Cerebellar nuclear complex (tissue), 1 donor: Measurements from ENCODE around the gene SASH1.

ENCODE experiments used
- DNase-seq, 2 experiments: peaks; one replicate each; lab custom pipeline; 2025; lab: John Stamatoyannopoulos, UW

The SASH1 gene

GRCh38 chr6:148548749-148549140 is 206.1 kb downstream of the SASH1 start:
- DNase-seq: no peak

DNA sequence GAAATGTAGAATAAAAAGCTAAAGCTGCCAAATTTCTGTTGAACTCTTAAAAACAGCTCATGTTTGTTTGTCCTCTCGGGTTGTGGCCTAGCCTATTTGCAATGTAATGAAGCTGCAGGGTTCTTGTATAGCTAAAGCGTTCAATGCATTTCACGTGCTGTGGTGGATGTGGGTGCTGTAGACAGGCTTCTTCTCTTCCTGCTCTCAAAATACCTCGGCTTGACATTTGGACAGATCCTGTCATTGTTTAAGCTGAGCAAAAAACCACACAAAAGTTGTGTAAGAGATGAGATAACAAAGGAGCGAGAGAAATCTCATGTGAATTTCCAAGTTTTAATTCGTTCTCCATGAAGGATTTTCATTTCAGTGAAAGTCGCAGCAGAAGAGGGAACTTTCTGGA is 207.9 kb downstream of the SASH1 start:
- no peak for DNase-seq

DNA sequence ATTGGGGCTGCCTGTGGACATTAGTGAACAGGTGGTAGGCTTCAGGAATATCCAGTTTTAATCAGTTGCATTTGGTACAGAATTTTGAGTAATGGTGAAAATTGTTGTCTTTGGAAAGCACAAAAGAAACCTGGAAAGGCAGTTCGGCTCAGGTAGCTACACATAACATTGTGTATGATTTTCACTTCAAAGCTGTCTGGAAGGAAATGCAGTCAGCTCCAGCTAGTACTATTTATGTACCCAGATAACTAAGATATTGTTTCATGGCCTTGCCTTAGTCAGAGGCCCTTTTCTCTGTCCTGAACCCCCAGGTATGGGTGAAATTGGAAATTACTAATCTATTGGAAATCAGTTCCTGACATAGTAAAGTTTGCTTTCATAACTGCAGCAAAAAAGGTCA is 208.6 kb downstream of the SASH1 start:
- no peak for DNase-seq

GRCh38 chr6:148556410-148556809 is 213.8 kb downstream of the SASH1 start:
- no peak for DNase-seq

- DNase-seq: no peak
Measured at GRCh38 chr6:148557796-148558321, 215.2 kb downstream of the SASH1 start.

DNA sequence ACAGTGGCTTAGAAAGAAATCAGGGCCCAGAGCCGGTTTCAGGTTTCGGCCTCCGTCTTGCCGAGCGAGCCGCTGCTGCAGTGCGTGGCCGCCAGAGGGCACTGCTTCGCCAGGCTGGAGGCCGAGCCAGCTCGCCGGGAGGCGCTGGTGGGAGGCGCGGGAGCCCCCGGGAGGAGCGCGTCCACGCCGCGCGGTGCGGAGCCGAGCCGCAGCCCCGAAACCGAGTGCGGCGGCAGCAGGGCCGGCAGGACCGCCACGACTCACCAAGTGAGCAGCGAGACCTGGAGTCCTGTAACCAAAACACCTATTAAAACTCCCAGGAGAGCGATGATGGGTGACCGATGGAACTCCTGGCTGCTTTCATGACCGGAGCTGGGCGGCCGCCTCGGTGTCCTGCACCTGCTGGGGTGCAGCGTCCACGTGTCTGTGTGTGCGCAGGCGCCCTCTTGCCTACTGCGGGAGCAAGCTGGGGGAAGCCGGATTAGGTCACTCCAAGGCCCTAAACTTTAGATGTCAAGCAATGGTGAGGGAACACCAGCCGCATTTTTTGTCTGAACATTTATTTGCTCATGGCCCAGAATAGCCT is 217.3 kb downstream of the SASH1 start:
- DNase-seq: peak in 1 of 2 experiments; percentile 33

- no peak for DNase-seq
Measured at GRCh38 chr6:148561629-148562028, 219.0 kb downstream of the SASH1 start.

DNA sequence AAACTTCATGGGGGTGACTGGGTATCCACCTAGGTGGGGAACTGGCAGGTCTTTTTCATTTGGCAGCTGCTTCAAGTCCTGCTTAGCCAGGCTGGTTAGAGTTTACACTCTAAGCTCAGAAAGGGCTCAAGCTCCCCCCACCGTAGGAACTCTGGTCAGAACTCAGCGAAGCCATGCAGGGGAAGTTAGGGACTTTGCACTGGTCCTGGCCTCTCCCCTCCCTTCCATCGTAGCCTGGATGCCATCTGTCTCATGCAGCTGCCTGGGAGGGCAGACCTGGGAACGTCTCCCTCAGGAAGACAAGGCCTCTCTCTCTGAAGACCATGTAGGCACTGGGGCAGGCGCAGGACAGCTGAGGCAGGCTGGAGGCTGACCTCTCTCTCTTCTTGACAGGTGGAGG is 220.4 kb downstream of the SASH1 start:
- no peak for DNase-seq

GRCh38 chr6:148564494-148565035 is 221.9 kb downstream of the SASH1 start:
- DNase-seq: no peak

GRCh38 chr6:148565321-148565926 is 222.8 kb downstream of the SASH1 start:
- DNase-seq: no peak

GRCh38 chr6:148565930-148566663 is 223.5 kb downstream of the SASH1 start:
- DNase-seq: no peak

DNA sequence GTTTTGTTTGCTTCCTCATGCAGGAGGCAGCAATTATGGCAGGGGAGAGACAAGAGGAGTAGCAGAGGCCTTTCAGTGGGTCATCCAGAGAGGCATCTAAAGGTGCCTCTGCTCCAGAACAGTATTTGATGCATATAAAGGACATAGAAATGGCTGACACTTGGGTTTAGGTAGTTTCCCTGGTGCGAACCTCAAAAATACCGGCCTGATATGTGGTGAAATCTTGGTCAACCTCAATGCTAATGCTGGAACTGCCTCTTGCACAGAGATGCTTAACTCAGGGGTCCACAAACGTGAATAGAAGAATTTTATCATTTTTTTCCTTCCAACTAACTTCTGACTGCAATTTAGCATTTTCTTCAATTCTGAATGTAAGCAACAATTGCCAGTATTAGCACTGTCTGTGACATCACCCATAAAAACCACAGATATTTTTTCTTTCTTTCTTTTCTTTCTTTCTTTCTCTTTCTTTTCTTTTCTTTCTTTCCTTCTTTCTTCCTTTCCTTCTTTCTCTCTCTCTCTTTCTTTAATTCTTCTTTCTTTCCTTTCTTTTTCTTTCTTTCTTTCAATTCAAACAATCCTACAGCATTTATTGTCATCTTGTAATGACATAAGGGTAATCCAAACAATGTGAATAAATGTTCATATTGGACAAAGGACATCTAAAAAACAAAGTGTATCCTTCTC is 224.2 kb downstream of the SASH1 start:
- DNase-seq: no peak

- DNase-seq: no peak
Measured at GRCh38 chr6:148570456-148570855, 227.8 kb downstream of the SASH1 start.

- DNase-seq: no peak
Measured at GRCh38 chr6:148572676-148573335, 230.2 kb downstream of the SASH1 start.

DNA sequence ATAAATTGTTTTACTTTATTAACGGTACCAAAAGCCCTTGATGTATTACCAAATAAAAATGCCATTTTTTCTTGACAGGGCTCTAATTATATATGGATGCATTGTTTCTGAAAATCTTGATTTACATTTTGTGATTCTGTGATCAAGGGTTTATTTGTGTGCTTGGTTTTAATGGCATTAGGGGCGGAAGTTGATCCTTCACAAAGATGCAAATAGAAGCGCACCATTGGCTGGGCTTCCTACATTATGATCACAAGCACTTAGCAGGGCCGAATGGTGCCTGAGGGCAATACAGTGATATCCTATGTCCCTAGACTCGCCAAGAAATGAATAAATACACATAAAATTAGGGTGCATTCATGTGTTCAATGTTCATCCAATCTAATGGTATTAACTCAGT is 231.3 kb downstream of the SASH1 start:
- no peak for DNase-seq

DNA sequence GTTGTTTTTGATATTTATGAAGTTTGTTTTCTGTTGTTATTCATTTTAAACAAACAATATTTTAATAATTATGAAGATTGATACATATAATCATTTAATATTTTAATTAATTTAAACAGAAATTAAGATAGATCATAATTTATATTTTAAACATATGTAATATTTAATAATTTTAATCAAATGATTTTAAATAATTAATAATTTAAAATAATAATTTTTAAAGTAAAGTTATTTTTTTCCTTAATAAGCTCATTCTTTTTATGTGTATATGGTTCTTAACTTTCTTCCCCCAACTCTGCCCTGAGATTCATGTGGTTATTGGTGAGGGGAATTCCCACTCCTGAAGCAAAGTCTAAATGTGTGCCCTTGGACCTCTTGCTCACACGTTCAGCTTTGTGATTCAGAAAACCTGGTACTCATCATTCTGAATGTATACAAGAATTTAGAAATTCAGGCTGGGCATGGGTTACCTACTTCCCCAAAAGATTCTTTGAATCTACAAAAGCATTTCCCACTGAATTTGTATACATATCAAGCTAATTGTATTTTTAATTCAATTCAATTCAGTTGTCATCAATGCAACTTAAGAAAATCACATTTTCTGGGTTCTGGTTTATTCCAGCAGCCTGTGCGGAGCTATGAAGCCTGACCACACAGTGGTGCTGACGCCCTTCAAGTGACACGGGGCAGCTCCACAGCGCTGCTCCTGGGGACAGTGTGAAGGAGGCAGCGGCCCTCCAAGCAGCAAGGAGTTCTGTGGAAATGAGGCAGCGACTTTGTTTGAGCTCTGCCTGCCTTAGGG is 235.2 kb downstream of the SASH1 start:
- DNase-seq: no peak

DNA sequence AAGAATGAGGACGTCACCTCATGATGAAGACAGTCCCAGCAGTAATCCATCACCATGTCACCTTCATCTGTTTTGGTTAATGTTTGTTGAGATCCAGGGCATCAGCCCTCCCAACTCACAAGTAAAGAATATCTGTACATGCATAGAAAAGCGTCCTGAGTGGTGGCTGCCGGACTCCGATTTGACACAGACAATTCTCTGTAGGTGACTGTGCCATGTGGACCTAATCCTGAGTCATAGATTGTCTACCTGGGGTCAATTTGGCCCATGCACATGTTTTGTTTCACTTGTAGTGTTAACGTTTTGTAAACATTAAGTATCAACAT is 235.8 kb downstream of the SASH1 start:
- DNase-seq: no peak

- DNase-seq: no peak
Measured at GRCh38 chr6:148578837-148579565, 236.4 kb downstream of the SASH1 start.

DNA sequence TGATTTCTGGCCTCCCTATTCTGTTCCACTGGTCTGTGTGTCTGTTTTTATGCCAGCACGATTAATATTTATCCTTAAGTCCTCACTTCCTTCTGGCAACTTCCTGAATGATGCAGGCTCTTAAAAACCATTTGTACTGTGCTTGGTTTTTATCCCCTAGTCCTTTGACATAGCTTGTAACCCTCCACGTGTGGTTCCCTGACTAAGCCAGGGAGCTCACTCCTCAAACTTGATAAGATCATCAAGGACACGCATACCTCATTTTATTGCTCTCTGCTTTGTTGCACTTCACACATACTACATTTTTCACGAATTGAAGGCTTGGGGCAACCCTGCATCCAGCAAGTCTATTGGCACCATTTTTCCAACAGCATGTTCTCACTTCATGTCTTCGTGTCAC is 237.8 kb downstream of the SASH1 start:
- no peak for DNase-seq

DNA sequence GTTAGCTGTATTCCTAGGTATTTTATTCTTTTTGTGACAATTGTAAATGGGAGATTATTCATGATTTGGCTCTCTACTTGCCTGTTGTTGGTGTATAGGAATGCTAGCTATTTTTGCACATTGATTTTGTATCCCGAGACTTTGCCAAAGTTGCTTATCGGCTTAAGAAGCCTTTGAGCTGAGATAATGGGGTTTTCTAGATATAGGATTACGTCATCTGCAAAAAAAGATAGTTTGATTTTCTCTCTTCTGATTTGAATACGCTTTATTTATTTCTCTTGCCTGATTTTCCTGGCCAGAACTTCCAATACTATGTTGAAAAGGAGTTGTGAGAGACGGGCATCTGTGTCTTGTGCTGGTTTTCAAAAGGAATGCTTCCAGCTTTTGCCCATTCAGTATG is 241.0 kb downstream of the SASH1 start:
- no peak for DNase-seq
